Ascending aorta (tissue), 2 donors: ENCODE data around the gene ANKRD44. TPM values are rescaled to one million over a fixed set of nuclear protein-coding genes. Genes with fewer than 3 reads are reported as not detected.

Experiments used
- DNase-seq, 2 donors: peaks; one replicate each; pipeline ENCODE4 v3.0.0-alpha.2; 2019; ENCODE audit warnings: low spot score in 2 of 2
- H3K27ac ChIP-seq, 2 donors: fragments of 200-600 bp; sonication (generic); one replicate each; pipeline ENCODE4 v1.5.1; 2016 to 2017; ENCODE audit warnings: mild to moderate bottlenecking in 1 of 2
- H3K27me3 ChIP-seq: fragments of 200-600 bp; sonication (generic); one replicate; pipeline ENCODE4 v1.5.1; 2017
- H3K36me3 ChIP-seq, 2 donors: fragments of 200-600 bp; sonication (generic); one replicate each; pipeline ENCODE4 v1.5.1; 2016
- H3K4me1 ChIP-seq, 2 donors: fragments of 200-600 bp; sonication (generic); one replicate each; pipeline ENCODE4 v1.5.1; 2016 to 2017; ENCODE audit warnings: mild to moderate bottlenecking in 1 of 2
- H3K4me3 ChIP-seq, 2 donors: fragments of 200-600 bp; sonication (generic); one replicate each; pipeline ENCODE4 v1.5.1; 2016 to 2017; ENCODE audit warnings: mild to moderate bottlenecking in 1 of 2
- H3K9me3 ChIP-seq, 2 donors: fragments of 200-600 bp; sonication (generic); one replicate each; pipeline ENCODE4 v1.5.1; 2016
- CTCF ChIP-seq, 3 experiments: fragments of 200-600 bp in 2 of 3; fragments of 450-650 bp in 1 of 3; sonication (generic) in 2 of 3; IDR thresholded peaks; one replicate each; pipeline ENCODE4 v1.5.1; 2016 to 2019; ENCODE audit warnings: antibody characterized with exemption in 3 of 3, mild to moderate bottlenecking in 1 of 3, moderate library complexity in 1 of 3
- intact Hi-C: fragments of 100-400 bp; cut with DNase I; formaldehyde crosslinking; loops from one replicate; pipeline ENCODE4 v1.15.1; 2023
- total RNA-seq: library from RNA; depleted of rRNA; stranded (reverse); fragments of >200 nt; gene quantifications from one replicate; pipeline ENCODE4 v1.1.0, GENCODE V29; 2016

ANKRD44 gene
- total RNA-seq, 1 donor from 2014 or later = 66.3 TPM

- Histone ChIP-seq H3K36me3 (peaks cover 0 to 6% of the 10 kb centered on the region in 2 donors), H3K27ac (no peak overlapping the region), H3K4me3 (no peak overlapping the region), H3K27me3 (no peaks in the 10 kb centered on the region), H3K9me3 (no peaks in the 10 kb centered on the region), H3K4me1 (peaks cover 0 to 13% of the 10 kb centered on the region in 2 donors)
- TF ChIP-seq CTCF (IDR thresholded peaks at IDR 0.05) = no peak
- intact Hi-C loops = no loop called here
- no peak for DNase-seq
Measured at GRCh38 chr2:197103363-197103762, 207.2 kb downstream of the ANKRD44 start.

GRCh38 chr2:197102231-197102630 is 208.3 kb downstream of the ANKRD44 start:
- Histone ChIP-seq H3K4me3 (no peak overlapping the region), H3K27ac (no peak overlapping the region), H3K9me3 (no peaks in the 10 kb centered on the region), H3K4me1 (peaks cover 0 to 6% of the 10 kb centered on the region in 2 donors), H3K36me3 (peaks cover 0 to 6% of the 10 kb centered on the region in 2 donors), H3K27me3 (no peaks in the 10 kb centered on the region)
- no peak for DNase-seq
- intact Hi-C loops = no loop called here
- no peak for TF ChIP-seq CTCF (IDR thresholded peaks at IDR 0.05)

GRCh38 chr2:197101519-197101918 is 209.1 kb downstream of the ANKRD44 start:
- no peaks in the 10 kb centered on the region for H3K9me3 ChIP-seq
- peaks cover 0 to 5% of the 10 kb centered on the region in 2 donors for H3K4me1 ChIP-seq
- no peak for TF ChIP-seq CTCF (IDR thresholded peaks at IDR 0.05)
- H3K27me3 ChIP-seq = no peaks in the 10 kb centered on the region
- no peak overlapping the region for H3K4me3 ChIP-seq
- intact Hi-C loops = no loop called here
- H3K36me3 ChIP-seq = peaks cover 0 to 6% of the 10 kb centered on the region in 2 donors
- H3K27ac ChIP-seq = no peak overlapping the region
- no peak for DNase-seq

- Histone ChIP-seq H3K4me1 (peaks cover 0 to 5% of the 10 kb centered on the region in 2 donors), H3K27me3 (no peaks in the 10 kb centered on the region), H3K36me3 (peaks cover 0 to 6% of the 10 kb centered on the region in 2 donors), H3K27ac (peak overlapping the region; percentile 65 to 66), H3K9me3 (no peaks in the 10 kb centered on the region), H3K4me3 (no peak overlapping the region)
- peak in 1 of 2 donors; percentile 75 for DNase-seq
- TF ChIP-seq CTCF (IDR thresholded peaks at IDR 0.05) = no peak
- intact Hi-C loops = no loop called here
Measured at GRCh38 chr2:197097578-197098366, 212.8 kb downstream of the ANKRD44 start.

GRCh38 chr2:197096649-197097048 is 213.9 kb downstream of the ANKRD44 start:
- Histone ChIP-seq H3K27me3 (no peaks in the 10 kb centered on the region), H3K4me3 (no peak overlapping the region), H3K36me3 (peaks cover 0 to 6% of the 10 kb centered on the region in 2 donors), H3K9me3 (no peaks in the 10 kb centered on the region), H3K27ac (peak overlapping the region in 1 of 2 donors; percentile 65), H3K4me1 (peaks cover 0 to 5% of the 10 kb centered on the region in 2 donors)
- DNase-seq = no peak
- intact Hi-C loops = no loop called here
- no peak for TF ChIP-seq CTCF (IDR thresholded peaks at IDR 0.05)
